GM20000 (cell line): ENCODE measurements around the gene CTAGE9.

Experiments
- DNase-seq: peaks from one replicate; pipeline ENCODE4 v3.0.0; 2012; ENCODE audit warnings: low spot score
- TF ChIP-seq, protein P1 (sequence below): IDR thresholded peaks from 2 replicates; pipeline ENCODE4 v1.5.1; 2012; ENCODE audit warnings: mild to moderate bottlenecking, control low read depth; ENCODE audit errors: extremely low read depth, missing control alignments

The CTAGE9 gene

DNA sequence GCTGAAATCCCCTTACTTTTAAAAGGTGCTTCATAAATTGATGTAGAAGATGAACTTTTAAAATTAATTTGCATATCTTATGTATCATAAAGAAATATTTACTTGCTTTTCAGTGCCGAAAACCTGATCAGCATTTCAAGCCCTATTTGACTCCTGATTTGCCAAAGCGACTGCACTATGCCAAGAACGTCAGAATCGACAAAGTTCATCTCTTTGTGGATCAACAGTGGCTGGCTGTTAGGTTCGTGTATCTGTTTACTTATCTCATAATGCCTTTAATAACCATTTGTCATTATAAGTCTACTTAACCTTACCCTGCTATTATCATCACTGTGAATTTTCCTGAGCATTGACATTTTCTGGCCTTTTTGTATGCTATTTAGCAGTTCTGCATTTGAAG lies 17.4 kb downstream of the CTAGE9 start:
- no peak for DNase-seq
- TF ChIP-seq, protein P1, sequence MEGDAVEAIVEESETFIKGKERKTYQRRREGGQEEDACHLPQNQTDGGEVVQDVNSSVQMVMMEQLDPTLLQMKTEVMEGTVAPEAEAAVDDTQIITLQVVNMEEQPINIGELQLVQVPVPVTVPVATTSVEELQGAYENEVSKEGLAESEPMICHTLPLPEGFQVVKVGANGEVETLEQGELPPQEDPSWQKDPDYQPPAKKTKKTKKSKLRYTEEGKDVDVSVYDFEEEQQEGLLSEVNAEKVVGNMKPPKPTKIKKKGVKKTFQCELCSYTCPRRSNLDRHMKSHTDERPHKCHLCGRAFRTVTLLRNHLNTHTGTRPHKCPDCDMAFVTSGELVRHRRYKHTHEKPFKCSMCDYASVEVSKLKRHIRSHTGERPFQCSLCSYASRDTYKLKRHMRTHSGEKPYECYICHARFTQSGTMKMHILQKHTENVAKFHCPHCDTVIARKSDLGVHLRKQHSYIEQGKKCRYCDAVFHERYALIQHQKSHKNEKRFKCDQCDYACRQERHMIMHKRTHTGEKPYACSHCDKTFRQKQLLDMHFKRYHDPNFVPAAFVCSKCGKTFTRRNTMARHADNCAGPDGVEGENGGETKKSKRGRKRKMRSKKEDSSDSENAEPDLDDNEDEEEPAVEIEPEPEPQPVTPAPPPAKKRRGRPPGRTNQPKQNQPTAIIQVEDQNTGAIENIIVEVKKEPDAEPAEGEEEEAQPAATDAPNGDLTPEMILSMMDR = no peak

DNA sequence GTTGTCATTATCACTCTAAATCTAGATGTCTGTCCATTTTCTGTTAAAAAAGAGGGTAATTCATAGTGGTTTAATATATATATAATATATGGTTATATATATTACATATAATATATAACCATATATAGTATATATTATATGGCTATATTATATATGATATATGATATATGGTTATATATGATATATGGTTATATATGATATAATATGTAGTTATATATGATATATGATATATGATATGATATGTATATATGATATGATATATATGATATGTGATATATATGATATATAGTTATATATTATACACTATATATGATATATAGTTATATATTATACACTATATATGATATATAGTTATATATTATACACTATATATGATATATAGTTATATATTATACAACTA lies 18.2 kb downstream of the CTAGE9 start:
- TF ChIP-seq, protein P1 = no peak
- no peak for DNase-seq

DNA sequence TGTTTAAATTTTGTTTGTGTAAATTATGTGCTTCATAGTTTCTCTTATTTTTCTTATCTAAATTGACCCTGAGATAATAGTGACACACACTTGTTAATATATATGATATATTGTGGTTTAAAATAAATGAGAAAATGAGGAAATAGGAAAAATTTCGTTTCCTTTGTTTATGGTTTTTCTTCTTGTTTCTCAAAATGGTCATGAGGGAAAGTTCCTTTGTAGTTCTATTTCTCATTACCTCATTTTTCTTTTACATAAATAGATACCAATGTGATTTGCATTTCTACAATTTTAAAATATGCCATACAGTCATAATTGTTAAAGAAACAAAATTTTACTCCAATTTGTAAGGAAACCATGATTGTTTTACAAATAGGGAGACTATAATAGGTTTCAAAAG lies 18.8 kb downstream of the CTAGE9 start:
- TF ChIP-seq, protein P1 = no peak
- DNase-seq = no peak

DNA sequence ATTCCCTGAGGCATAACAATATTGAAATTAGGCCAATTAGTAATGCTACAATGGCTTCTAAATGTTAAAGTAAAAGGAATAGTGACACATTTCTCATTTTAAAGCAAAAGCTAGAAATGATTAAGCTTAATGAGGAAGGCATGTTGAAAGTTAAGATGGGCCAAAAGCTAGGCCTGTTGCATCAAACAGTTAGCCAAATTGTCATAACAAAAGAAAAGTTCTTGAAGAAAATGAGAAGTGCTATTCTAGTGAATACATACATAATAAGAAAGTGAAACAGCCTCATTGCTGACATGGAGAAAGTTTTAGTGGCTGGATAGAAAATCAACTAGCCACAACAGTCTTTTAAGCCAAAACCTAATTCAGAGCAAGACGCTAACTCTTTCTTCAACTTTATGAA lies 22.5 kb downstream of the CTAGE9 start:
- TF ChIP-seq, protein P1 = no peak

DNA sequence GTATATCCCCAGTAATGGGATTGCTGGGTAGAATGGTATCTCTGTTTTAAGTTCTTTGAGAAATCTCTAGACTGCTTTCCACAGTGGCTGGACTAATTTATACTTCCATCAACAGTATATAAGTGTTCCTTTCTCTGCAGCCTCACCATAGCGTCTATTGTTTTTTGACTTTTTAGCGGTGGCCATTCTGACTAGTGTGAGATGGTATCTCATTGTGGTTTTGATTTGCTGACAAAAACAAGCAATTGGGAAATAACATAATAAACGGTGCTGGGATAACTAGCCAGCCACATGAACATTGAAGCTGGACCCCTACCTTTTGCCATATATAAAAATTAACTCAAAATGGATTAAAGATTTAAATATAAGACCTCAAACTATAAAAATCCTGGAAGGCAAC lies 23.8 kb downstream of the CTAGE9 start:
- no peak for DNase-seq
- TF ChIP-seq, protein P1 = no peak

More for the DNA sequence above, 22.5 kb downstream of the CTAGE9 start:
- DNase-seq = peak; percentile 18

DNA sequence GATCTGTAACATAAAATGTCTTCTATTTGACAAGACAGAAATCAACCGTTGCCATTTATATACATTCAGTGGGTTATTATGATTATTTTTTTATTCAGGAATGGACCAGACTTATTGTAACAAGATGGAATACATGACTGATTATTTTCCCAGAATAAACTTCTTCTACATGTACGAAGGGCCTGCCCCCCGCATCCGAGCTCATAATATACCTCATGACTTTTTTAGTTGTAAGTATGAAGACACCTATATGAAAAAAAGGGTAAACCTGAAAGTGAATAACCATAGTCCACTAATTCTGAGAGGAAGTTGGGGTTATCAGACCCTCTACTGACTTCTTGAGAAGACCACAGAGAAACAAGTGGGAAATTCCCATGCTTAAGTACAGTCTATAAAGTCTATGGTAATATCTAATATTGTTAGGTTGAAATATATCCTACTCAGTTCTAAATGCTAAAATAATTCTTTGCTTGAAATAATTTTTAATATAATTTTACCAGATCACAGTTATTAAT lies 25.5 kb downstream of the CTAGE9 start:
- TF ChIP-seq, protein P1 = no peak
- peak; percentile 21 for DNase-seq

DNA sequence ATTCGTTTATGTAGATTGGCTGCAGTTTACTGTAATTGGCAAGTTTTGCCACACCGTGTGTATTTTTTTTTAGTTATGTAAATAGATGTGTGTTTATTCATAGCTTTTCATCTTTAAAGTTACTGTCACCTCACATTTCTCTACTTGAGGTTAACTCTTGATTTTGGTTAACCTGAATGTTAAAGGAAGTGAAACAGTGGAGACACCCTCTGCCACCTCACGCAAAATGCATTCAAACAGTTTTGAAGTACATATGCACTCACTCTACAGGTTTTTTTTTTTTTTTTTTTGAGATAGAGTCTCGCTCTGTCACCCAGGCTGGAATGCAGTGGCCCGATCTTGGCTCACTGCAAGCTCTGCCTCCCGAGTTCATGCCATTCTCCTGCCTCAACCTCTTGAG lies 27.3 kb downstream of the CTAGE9 start:
- DNase-seq = no peak
- TF ChIP-seq, protein P1 = no peak
